Hippocampal formation (tissue), 2 donors: Measurements from ENCODE around the gene BGLAP.

Source experiments
- DNase-seq, 2 donors: peaks; one replicate each; lab custom pipeline; 2025; lab: John Stamatoyannopoulos, UW

Gene BGLAP

DNA sequence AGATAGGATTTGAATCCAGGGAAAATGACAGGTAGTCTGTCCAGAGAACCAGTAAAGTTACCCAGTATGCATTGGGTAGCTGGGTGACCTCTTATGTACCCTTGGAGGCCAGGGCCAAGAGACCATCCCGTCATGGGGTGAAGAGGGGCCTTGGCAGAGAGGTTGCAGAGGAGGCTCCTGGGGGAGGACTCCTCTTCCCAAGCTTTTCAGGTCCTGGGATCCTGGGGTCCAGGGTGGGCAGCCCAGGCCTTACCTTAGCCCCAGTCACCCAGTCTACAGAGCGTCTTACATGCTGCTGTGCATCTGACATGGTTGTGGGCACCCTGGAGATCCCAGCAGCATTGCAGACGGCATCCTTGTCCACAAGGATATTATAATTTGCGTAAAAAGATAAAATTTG is 15.2 kb upstream of the BGLAP start:
- DNase-seq = no peak

- no peak for DNase-seq
Measured at GRCh38 chr1:156228501-156228900, 13.5 kb upstream of the BGLAP start.

DNA sequence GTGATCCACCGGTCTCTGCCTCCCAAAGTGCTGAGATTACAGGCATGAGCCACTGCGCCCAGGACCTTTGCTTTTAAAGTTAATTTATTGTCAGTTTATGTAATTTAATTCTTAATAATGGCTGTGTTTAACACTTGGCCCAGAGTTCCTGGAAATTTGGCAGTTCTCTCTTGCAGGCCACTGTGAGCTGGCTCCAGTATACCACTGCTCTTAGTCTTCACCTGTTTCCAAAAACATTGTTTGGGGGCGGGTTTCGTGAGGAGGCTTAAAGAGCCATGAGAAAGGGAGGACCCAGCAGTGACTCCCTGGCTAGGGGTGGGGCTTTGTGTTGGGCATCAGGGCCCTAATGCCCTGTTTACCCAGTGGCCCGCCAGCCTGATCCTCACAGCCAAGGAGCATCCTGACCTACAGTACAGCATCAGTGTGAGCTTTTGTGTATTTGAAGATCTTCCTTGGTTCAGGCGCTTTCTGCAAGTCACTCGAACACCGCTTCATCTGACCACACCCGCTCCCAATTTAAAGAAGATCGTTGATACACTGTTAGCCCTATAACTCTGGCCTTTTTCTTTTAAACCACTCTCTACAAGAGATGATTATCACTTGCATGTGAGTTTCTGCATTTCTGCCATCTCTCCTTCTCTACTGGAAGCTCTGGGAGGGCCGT is 12.0 kb upstream of the BGLAP start:
- DNase-seq = no peak

- no peak for DNase-seq
Measured at GRCh38 chr1:156230473-156230837, 11.5 kb upstream of the BGLAP start.

- no peak for DNase-seq
Measured at GRCh38 chr1:156232201-156232894, 9.6 kb upstream of the BGLAP start.

DNA sequence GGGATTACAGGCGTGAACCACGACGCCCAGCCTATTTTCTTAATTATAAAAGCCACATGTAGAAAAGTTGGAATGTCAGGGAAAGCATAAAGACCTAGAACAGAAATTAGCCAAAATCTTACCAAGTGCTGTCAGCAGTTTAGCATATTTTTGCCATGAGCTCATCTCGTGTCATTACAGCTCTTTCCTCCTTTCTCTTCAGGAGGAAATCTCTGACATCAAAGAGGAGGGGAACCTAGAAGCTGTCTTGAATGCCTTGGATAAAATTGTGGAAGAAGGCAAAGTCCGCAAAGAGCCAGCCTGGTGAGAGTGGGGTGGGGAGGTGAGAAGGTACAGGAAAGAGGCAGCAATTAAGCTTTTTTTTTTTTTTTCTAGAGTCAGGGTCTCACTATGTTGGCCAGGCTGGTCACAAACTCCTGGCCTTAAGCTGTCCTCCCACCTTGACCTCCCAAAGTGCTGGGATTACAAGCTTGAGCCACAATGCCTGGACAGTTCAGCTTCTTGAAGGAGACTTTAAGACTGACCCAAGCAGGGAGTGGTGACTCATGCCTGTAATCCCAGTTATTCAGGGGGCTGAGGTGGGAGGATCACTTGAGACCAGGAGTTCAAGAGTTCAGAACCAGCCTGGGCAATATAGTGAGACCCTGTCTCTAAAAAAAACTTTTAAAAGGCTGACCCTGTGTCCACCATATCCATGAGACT is 8.4 kb upstream of the BGLAP start:
- DNase-seq = no peak

DNA sequence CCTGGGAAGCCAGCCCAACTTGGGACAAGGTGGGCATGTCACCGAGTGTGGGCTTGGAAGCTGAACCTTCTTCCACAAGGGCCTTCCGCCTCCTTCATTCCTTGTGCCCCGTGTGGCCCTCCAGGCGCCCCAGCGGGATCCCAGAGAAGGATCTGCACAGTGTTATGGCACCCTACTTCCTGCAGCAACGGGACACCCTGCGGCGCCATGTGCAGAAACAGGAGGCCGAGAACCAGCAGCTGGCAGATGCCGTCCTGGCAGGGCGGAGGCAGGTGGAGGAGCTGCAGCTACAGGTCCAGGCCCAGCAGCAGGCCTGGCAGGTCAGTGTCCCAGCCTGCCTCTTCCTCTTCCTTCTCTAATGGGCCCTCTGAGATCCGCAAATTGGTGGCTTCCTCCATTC is 5.8 kb upstream of the BGLAP start:
- DNase-seq = no peak

GRCh38 chr1:156238248-156238647 is 3.7 kb upstream of the BGLAP start:
- DNase-seq = no peak

DNA sequence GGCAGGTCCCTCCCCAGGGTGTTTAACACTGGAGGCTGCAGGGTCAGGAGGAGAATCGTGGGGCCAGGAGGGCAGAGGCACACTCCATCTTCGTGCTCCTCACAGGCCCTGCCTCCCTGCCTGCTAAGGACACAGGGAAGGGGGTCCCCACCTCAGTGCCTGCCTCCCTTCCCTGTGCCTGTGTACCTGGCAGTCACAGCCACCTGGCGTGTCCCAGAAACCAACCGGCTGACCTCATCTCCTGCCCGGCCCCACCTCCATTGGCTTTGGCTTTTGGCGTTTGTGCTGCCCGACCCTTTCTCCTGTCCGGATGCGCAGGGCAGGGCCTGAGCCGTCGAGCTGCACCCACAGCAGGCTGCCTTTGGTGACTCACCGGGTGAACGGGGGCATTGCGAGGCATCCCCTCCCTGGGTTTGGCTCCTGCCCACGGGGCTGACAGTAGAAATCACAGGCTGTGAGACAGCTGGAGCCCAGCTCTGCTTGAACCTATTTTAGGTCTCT is 623 bp upstream of the BGLAP start:
- no peak for DNase-seq

DNA sequence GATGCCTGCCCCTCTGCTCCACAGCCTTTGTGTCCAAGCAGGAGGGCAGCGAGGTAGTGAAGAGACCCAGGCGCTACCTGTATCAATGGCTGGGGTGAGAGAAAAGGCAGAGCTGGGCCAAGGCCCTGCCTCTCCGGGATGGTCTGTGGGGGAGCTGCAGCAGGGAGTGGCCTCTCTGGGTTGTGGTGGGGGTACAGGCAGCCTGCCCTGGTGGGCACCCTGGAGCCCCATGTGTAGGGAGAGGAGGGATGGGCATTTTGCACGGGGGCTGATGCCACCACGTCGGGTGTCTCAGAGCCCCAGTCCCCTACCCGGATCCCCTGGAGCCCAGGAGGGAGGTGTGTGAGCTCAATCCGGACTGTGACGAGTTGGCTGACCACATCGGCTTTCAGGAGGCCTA is 754 bp downstream of the BGLAP start:
- DNase-seq = no peak

DNA sequence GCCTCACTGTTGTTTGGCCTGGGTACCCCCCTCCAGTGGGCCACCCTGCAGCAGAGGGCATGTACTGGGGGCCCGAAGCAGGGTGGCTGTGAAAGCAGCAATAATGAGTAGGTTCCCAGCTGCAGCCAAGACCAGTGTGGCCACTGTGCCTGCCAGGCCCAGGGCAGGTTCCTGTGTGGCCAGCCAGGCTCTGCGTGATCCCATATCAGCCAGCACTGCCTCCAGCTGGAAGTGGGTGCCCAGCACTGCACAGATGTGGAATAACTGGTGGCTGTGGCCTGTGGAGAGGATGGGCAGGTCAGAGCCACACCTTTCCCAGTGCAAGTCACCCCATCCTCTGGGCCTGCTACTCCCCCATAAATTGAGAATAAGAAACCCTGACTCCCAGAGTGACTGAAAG is 2.1 kb downstream of the BGLAP start:
- DNase-seq = no peak

- DNase-seq = no peak
Measured at GRCh38 chr1:156244712-156245111, 2.7 kb downstream of the BGLAP start.

- no peak for DNase-seq
Measured at GRCh38 chr1:156245451-156246232, 3.7 kb downstream of the BGLAP start.

GRCh38 chr1:156246241-156246780 is 4.3 kb downstream of the BGLAP start:
- DNase-seq = no peak

DNA sequence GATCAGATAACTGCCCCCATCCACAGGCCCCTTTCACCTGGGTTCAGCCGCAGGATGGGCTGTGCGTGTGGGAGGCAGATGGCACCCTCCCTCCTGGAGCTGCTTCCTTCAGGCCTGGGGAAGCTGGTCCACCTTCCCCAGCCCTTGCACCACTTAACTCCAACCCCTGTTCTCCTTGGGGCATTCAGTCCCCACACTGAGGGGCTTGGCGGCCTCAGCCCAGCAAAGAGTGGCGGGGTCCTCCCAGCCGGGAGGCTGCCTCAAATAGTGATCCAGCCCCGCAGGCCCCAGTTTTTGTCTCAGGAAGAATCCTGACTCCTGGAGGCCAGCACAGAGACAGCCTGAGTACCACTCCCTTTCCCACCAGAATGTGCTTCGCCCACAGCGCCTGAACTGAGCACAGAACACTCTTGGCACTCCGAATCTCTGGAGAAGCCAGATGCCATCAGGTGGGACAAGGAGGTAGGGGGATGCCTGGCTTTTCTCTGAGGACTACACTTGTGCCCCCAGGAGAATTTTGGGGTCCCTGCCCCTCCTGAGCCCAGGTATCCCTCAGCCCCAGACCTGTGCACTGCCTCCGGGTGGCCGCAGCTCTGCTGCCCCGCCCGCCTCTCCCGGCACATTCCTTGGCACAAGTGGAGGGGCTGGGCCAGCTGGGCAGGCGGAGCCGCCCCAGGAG is 4.9 kb downstream of the BGLAP start:
- no peak for DNase-seq

DNA sequence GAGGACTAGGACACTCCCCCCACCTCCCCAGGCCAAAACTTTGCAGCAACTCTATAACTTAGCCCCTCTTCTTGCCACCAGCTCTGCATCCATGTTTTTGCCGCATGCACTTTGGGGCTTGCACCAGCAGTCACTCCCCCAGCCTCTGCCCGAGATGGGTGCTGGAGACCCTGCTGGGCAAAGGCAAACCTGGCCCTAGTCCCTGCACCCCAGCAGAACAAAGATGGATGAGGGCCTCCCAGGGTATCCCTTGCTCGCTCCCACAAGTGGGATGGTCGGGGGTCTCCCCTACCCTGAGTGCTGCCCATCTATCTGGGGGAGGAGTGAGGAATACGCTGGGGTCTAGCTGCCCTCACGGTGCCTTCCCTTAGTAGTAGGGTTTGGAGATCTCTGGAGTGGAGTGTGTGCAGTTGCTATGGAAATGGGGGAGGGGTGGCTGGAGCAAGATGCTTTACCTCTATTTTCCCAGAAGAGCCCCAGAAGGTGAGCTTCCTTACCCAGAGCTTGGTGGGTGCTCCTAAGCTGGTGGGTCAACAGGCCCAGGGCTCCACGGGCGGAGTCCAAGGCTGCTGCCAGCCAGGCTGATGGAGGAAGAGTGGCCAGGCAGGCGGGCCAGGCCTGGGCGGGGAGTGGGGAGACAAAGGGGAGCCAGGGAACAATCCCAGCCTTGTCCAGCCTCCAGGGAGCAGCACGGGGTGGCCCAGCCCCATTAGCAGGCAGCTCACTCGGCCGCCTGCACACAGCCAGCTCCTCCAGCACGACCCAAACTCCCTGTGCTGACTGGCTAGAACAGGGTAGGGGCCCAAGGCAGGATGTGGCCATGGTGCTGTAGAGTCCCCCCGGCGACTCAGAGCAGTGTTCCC is 5.7 kb downstream of the BGLAP start, which contains the start of gene PAQR6:
Gene PAQR6, minus strand, starts transcription at position 597 of the 863 bp plus-strand sequence. CDS start 1,325 bp downstream, outside the sequence.
- peak; percentile 94 to 97 for DNase-seq

GRCh38 chr1:156248323-156248683 is 6.3 kb downstream of the BGLAP start:
- DNase-seq = no peak

GRCh38 chr1:156249593-156249992 is 7.6 kb downstream of the BGLAP start:
- no peak for DNase-seq

GRCh38 chr1:156251527-156251926 is 9.5 kb downstream of the BGLAP start:
- DNase-seq = no peak

GRCh38 chr1:156253634-156254033 is 11.7 kb downstream of the BGLAP start:
- no peak for DNase-seq
